ENCODE results near the gene ARHGEF5. TPM values are rescaled to one million over a fixed set of nuclear protein-coding genes. Genes with fewer than 3 reads are reported as not detected.

The ARHGEF5 gene
- total and polyA plus RNA-seq, 8 donors = 13.0 to 37.1 (median 24.8) TPM

GRCh38 chr7:144398911-144399310, 43.7 kb downstream of the ARHGEF5 start:
- ATAC-seq (no peak), DNase-seq (no peak)
- intact Hi-C loops (cut with DNase I) = no loop called here
- no peak overlapping the region for H3K4me3 ChIP-seq
- no peaks in the 10 kb centered on the region for H3K27me3 ChIP-seq
- H3K9me3 ChIP-seq = no peaks in the 10 kb centered on the region
- no peak overlapping the region for H3K27ac ChIP-seq
- H3K36me3 ChIP-seq = no peaks in the 10 kb centered on the region
- no peak for TF ChIP-seq CTCF (IDR thresholded peaks at IDR 0.05)
- H3K4me1 ChIP-seq = no peaks in the 10 kb centered on the region

- no peaks in the 10 kb centered on the region for H3K36me3 ChIP-seq
- no peak overlapping the region for H3K27ac ChIP-seq
- no peaks in the 10 kb centered on the region for H3K27me3 ChIP-seq
- TF ChIP-seq CTCF (IDR thresholded peaks at IDR 0.05) = no peak
- H3K9me3 ChIP-seq = no peaks in the 10 kb centered on the region
- no peak for DNase-seq
- H3K4me3 ChIP-seq = no peak overlapping the region
- intact Hi-C loops (cut with DNase I) = no loop called here
- no peaks in the 10 kb centered on the region for H3K4me1 ChIP-seq
- ATAC-seq = no peak
Measured at GRCh38 chr7:144399946-144400345, 44.7 kb downstream of the ARHGEF5 start.

GRCh38 chr7:144401490-144401889, 46.3 kb downstream of the ARHGEF5 start:
- H3K36me3 ChIP-seq = no peaks in the 10 kb centered on the region
- no peaks in the 10 kb centered on the region for H3K9me3 ChIP-seq
- ATAC-seq (no peak), DNase-seq (no peak)
- no peak for TF ChIP-seq CTCF (IDR thresholded peaks at IDR 0.05)
- H3K4me3 ChIP-seq = no peak overlapping the region
- intact Hi-C loops (cut with DNase I) = no loop called here
- H3K27me3 ChIP-seq = no peaks in the 10 kb centered on the region
- no peaks in the 10 kb centered on the region for H3K4me1 ChIP-seq
- H3K27ac ChIP-seq = no peak overlapping the region

- Histone ChIP-seq H3K9me3 (no peaks in the 10 kb centered on the region), H3K4me3 (no peak overlapping the region), H3K27me3 (no peaks in the 10 kb centered on the region), H3K4me1 (no peaks in the 10 kb centered on the region), H3K36me3 (no peaks in the 10 kb centered on the region), H3K27ac (no peak overlapping the region)
- ATAC-seq = no peak
- DNase-seq = no peak
- intact Hi-C loops (cut with DNase I) = no loop called here
- no peak for TF ChIP-seq CTCF (IDR thresholded peaks at IDR 0.05)
Measured at GRCh38 chr7:144403102-144403501, 47.9 kb downstream of the ARHGEF5 start.

- Histone ChIP-seq H3K9me3 (no peaks in the 10 kb centered on the region), H3K4me1 (no peaks in the 10 kb centered on the region), H3K27me3 (no peaks in the 10 kb centered on the region), H3K4me3 (no peak within 1 kb of the TSS), H3K27ac (no peak within 1 kb of the TSS), H3K36me3 (no peaks in the 10 kb centered on the region)
- ATAC-seq (no peak), DNase-seq (no peak)
- intact Hi-C loops (cut with DNase I) = no loop called here
- TF ChIP-seq CTCF (IDR thresholded peaks at IDR 0.05) = no peak
Measured at GRCh38 chr7:144403649-144404061, 48.5 kb downstream of the ARHGEF5 start, which contains the start of gene NOBOX. Gene NOBOX, minus strand, starts transcription at chr7:144403693.

Measured in left lung (tissue), 10 donors.